ENCODE measurements around the gene EFNA5. TPM values are rescaled to one million over a fixed set of nuclear protein-coding genes. Genes with fewer than 3 reads are reported as not detected.

The EFNA5 gene
- total RNA-seq, 1 donor from 2014 or later: 93.7 TPM

- DNase-seq (ENCODE audit: low read depth in 2 of 2): no peak
Measured at GRCh38 chr5:107546719-107547118, 124.0 kb downstream of the EFNA5 start.

GRCh38 chr5:107545486-107545885 lies 125.3 kb downstream of the EFNA5 start:
- DNase-seq (ENCODE audit: low read depth in 2 of 2): no peak

GRCh38 chr5:107544967-107545366 lies 125.8 kb downstream of the EFNA5 start:
- DNase-seq (ENCODE audit: low read depth in 2 of 2): no peak

GRCh38 chr5:107544476-107544875 lies 126.3 kb downstream of the EFNA5 start:
- DNase-seq (ENCODE audit: low read depth in 2 of 2): no peak

- DNase-seq (ENCODE audit: low read depth in 2 of 2): no peak
Measured at GRCh38 chr5:107543868-107544267, 126.9 kb downstream of the EFNA5 start.

- peak; percentile 78 to 83 for DNase-seq (ENCODE audit: low read depth in 2 of 2)
Measured at GRCh38 chr5:107542831-107543231, 127.9 kb downstream of the EFNA5 start.

- DNase-seq (ENCODE audit: low read depth in 2 of 2): peak; percentile 92 to 94
Measured at GRCh38 chr5:107542428-107542827, 128.3 kb downstream of the EFNA5 start.

GRCh38 chr5:107541400-107541799 lies 129.3 kb downstream of the EFNA5 start:
- peak in 1 of 2 donors; percentile 36 for DNase-seq (ENCODE audit: low read depth in 2 of 2)

GRCh38 chr5:107539726-107540330 lies 130.9 kb downstream of the EFNA5 start:
- no peak for DNase-seq (ENCODE audit: low read depth in 2 of 2)

GRCh38 chr5:107538805-107539445 lies 131.8 kb downstream of the EFNA5 start:
- DNase-seq (ENCODE audit: low read depth in 2 of 2): no peak

- DNase-seq (ENCODE audit: low read depth in 2 of 2): no peak
Measured at GRCh38 chr5:107538331-107538730, 132.4 kb downstream of the EFNA5 start.

- DNase-seq (ENCODE audit: low read depth in 2 of 2): no peak
Measured at GRCh38 chr5:107535849-107536248, 134.9 kb downstream of the EFNA5 start.

GRCh38 chr5:107533910-107534876 lies 136.5 kb downstream of the EFNA5 start:
- DNase-seq (ENCODE audit: low read depth in 2 of 2): no peak

- no peak for DNase-seq (ENCODE audit: low read depth in 2 of 2)
Measured at GRCh38 chr5:107532916-107533315, 137.8 kb downstream of the EFNA5 start.

- no peak for DNase-seq (ENCODE audit: low read depth in 2 of 2)
Measured at GRCh38 chr5:107532169-107532878, 138.4 kb downstream of the EFNA5 start.

GRCh38 chr5:107531308-107531707 lies 139.4 kb downstream of the EFNA5 start:
- DNase-seq (ENCODE audit: low read depth in 2 of 2): no peak

- DNase-seq (ENCODE audit: low read depth in 2 of 2): no peak
Measured at GRCh38 chr5:107529618-107530017, 141.1 kb downstream of the EFNA5 start.

- DNase-seq (ENCODE audit: low read depth in 2 of 2): no peak
Measured at GRCh38 chr5:107526270-107526937, 144.3 kb downstream of the EFNA5 start.

- DNase-seq (ENCODE audit: low read depth in 2 of 2): no peak
Measured at GRCh38 chr5:107524111-107524510, 146.6 kb downstream of the EFNA5 start.

- DNase-seq (ENCODE audit: low read depth in 2 of 2): no peak
Measured at GRCh38 chr5:107523029-107523680, 147.6 kb downstream of the EFNA5 start.

GRCh38 chr5:107522456-107522855 lies 148.3 kb downstream of the EFNA5 start:
- no peak for DNase-seq (ENCODE audit: low read depth in 2 of 2)
